Measurements from ENCODE around the gene CSF1R.

DNA sequence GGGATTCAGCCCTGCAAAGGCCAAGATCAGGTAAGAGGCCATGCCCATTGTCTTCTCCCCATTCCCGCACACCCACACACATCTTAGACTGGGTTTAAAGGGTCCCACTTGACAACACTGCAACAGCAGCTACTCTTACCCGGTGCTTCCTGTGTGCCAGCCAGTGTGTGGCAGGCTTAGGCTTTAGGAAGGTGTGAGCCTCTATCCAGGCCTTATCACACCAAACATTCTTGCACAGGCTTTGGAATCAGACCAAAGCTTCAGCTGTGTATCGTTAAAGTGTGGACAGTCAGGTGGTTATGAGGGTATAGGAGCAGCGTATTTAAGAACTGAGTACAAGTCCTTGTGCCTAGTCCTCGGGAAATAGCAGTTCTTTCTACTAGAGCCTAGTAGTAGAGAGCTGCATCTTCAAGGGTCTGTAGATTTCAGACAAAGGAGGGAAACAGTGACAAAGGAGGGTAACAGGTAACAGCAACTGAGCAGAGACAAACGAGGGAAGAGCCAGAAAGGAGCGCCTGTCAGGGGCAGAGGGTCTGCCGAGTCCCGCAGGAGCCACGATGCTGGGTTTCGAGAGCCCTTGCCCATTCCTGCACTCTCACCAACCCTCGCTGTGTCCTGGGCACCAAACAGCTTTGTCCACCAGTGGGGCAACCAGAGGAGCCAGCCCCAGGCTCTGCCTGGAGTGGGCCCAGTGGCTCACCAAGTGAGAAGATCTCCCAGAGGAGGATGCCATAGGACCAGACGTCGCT, 30.9 kb downstream of the CSF1R start:
- no peak for TF ChIP-seq CTCF (IDR thresholded peaks at IDR 0.05; ENCODE audit: low read depth, low read length)
- no peak for TF ChIP-seq EZH2phosphoT487 (IDR thresholded peaks at IDR 0.05; ENCODE audit: low read depth)
